HG02870 (cell line): ENCODE measurements around the gene LRRC41.
"Not testable (repeated sequence)": the region's sequence is repeated elsewhere in the genome, so short reads cannot be mapped to it uniquely, and the experiment has no call there.

Experiments
- ATAC-seq: cut with Tn5 transposase; IDR thresholded peaks from one replicate; pipeline ENCODE4 v1.9.1; 2021; ENCODE audit warnings: mild to moderate bottlenecking, moderate library complexity; ENCODE audit not compliant: unreplicated experiment

Gene LRRC41

GRCh38 chr1:46246136-46246535 lies 57.3 kb downstream of the LRRC41 start:
- not testable (repeated sequence) for ATAC-seq

GRCh38 chr1:46244656-46245371 lies 58.6 kb downstream of the LRRC41 start:
- no peak for ATAC-seq

GRCh38 chr1:46243831-46244230 lies 59.6 kb downstream of the LRRC41 start:
- ATAC-seq: not testable (repeated sequence)

- no peak for ATAC-seq
Observed at GRCh38 chr1:46242918-46243317, 60.5 kb downstream of the LRRC41 start.

- not testable (repeated sequence) for ATAC-seq
Observed at GRCh38 chr1:46241733-46242132, 61.7 kb downstream of the LRRC41 start.

- ATAC-seq: not testable (repeated sequence)
Observed at GRCh38 chr1:46238865-46239264, 64.6 kb downstream of the LRRC41 start.

GRCh38 chr1:46236882-46237281 lies 66.5 kb downstream of the LRRC41 start:
- ATAC-seq: no peak

GRCh38 chr1:46231231-46231630 lies 72.2 kb downstream of the LRRC41 start:
- ATAC-seq: not testable (repeated sequence)
